Gastroesophageal sphincter (tissue), 4 donors: Measurements from ENCODE around the gene IL10RA. TPM values are rescaled to one million over a fixed set of nuclear protein-coding genes. Genes with fewer than 3 reads are reported as not detected.

Experiments used
- ATAC-seq: fragments of 150-250 bp; one replicate; pipeline ENCODE4 v1.9.1; 2016; ENCODE audit warnings: mild to moderate bottlenecking, moderate library complexity
- H3K27ac ChIP-seq, 4 donors: fragments of 200-600 bp; sonication (generic) in 3 of 4; 1 replicate in 3 of 4; 2 replicates in 1 of 4; pipeline ENCODE4 v1.5.1; 2016 to 2019
- H3K27me3 ChIP-seq: fragments of 200-600 bp; sonication (generic); one replicate; pipeline ENCODE4 v1.5.1; 2019
- H3K36me3 ChIP-seq, 2 donors: fragments of 200-600 bp; sonication (generic); one replicate each; pipeline ENCODE4 v1.5.1; 2019; ENCODE audit warnings: control low read depth in 1 of 2
- H3K4me1 ChIP-seq, 3 donors: fragments of 200-600 bp; sonication (generic); 1 replicate in 2 of 3; 2 replicates in 1 of 3; pipeline ENCODE4 v1.5.1; 2016 to 2019; ENCODE audit warnings: control low read depth in 2 of 3
- H3K4me3 ChIP-seq, 2 donors: fragments of 200-600 bp; sonication (generic); one replicate each; pipeline ENCODE4 v1.5.1; 2019; ENCODE audit warnings: mild to moderate bottlenecking in 1 of 2, moderate library complexity in 1 of 2
- H3K9me3 ChIP-seq, 3 donors: fragments of 200-600 bp; sonication (generic); one replicate each; pipeline ENCODE4 v1.5.1; 2017 to 2019; ENCODE audit warnings: control low read depth in 2 of 3
- CTCF ChIP-seq, 4 experiments: fragments of 200-600 bp in 2 of 4; fragments of 450-650 bp in 2 of 4; sonication (generic) in 1 of 4; IDR thresholded peaks; one replicate each; pipeline ENCODE4 v1.5.1; 2017 to 2019; ENCODE audit warnings: antibody characterized with exemption in 4 of 4, mild to moderate bottlenecking in 2 of 4, moderate library complexity in 2 of 4
- EP300 ChIP-seq: sonication (generic); formaldehyde crosslinking; IDR thresholded peaks from one replicate; pipeline ENCODE4 v1.6.1; 2017; ENCODE audit warnings: antibody characterized with exemption, mild to moderate bottlenecking
- POLR2A ChIP-seq, 2 donors: fragments of 450-650 bp; IDR thresholded peaks; one replicate each; pipeline ENCODE4 v1.6.1; 2017; ENCODE audit warnings: antibody characterized with exemption in 2 of 2, mild to moderate bottlenecking in 2 of 2, moderate library complexity in 1 of 2
- POLR2AphosphoS5 ChIP-seq: sonication (generic); formaldehyde crosslinking; IDR thresholded peaks from one replicate; pipeline ENCODE4 v1.6.1; 2017; ENCODE audit warnings: antibody characterized with exemption
- WGBS, 2 donors: methylation state at CpG; one replicate each; pipeline ENCODE4 v1.1.5; 2018; ENCODE audit warnings: low coverage in 1 of 2; 5-methylcytosine and 5-hydroxymethylcytosine counted together
- total RNA-seq, 4 donors: library from RNA; depleted of rRNA; stranded (reverse); fragments of >200 nt; gene quantifications; one replicate each; pipeline ENCODE4 v1.1.0, GENCODE V29; 2016

Gene IL10RA
- total RNA-seq, 4 donors from 2014 or later: 16.7 to 37.3 (median 24.3) TPM

- TF ChIP-seq EP300 (no peak), CTCF (IDR thresholded peaks at IDR 0.05) (no peak), POLR2A (IDR thresholded peaks at IDR 0.05) (no peak), POLR2AphosphoS5 (no peak)
- no peak for ATAC-seq
- Histone ChIP-seq H3K4me3 (no peak overlapping the region), H3K36me3 (no peaks in the 10 kb centered on the region), H3K9me3 (peaks cover 0 to 4% (median 0%) of the 10 kb centered on the region in 3 donors), H3K4me1 (no peaks in the 10 kb centered on the region), H3K27me3 (peaks cover 41% of the 10 kb centered on the region), H3K27ac (no peak overlapping the region)
- 97 to 100% methylated on average over 1 to 3 of the region's 3 CpGs for WGBS, 2 donors
These were observed 33.0 kb upstream of the IL10RA start for GRCh38 chr11:117953024-117953671.

GRCh38 chr11:117958949-117959348 is 27.2 kb upstream of the IL10RA start:
- TF ChIP-seq CTCF (IDR thresholded peaks at IDR 0.05): no peak
- TF ChIP-seq POLR2A (IDR thresholded peaks at IDR 0.05): no peak
- no peak for TF ChIP-seq EP300
- no peak for TF ChIP-seq POLR2AphosphoS5
- no peak overlapping the region for H3K27ac ChIP-seq
- no peak for ATAC-seq
- no peaks in the 10 kb centered on the region for H3K4me1 ChIP-seq
- no peak overlapping the region for H3K4me3 ChIP-seq
- WGBS, 2 donors: 95 to 100% methylated on average over 1 of the region's 1 CpG
- peaks cover 0 to 4% (median 0%) of the 10 kb centered on the region in 3 donors for H3K9me3 ChIP-seq
- H3K36me3 ChIP-seq: no peaks in the 10 kb centered on the region
- peaks cover 6% of the 10 kb centered on the region for H3K27me3 ChIP-seq

GRCh38 chr11:117959438-117960149 is 26.6 kb upstream of the IL10RA start:
- Histone ChIP-seq H3K27me3 (peaks cover 4% of the 10 kb centered on the region), H3K9me3 (peaks cover 0 to 4% (median 0%) of the 10 kb centered on the region in 3 donors), H3K4me1 (no peaks in the 10 kb centered on the region), H3K4me3 (no peak overlapping the region), H3K27ac (no peak overlapping the region), H3K36me3 (no peaks in the 10 kb centered on the region)
- ATAC-seq: no peak
- WGBS, 2 donors: 39 to 40% methylated on average over 1 of the region's 1 CpG
- TF ChIP-seq CTCF (IDR thresholded peaks at IDR 0.05) (no peak), POLR2A (IDR thresholded peaks at IDR 0.05) (no peak), POLR2AphosphoS5 (no peak), EP300 (no peak)

- Histone ChIP-seq H3K4me1 (no peaks in the 10 kb centered on the region), H3K27ac (no peak overlapping the region), H3K36me3 (no peaks in the 10 kb centered on the region), H3K9me3 (peaks cover 0 to 4% (median 0%) of the 10 kb centered on the region in 3 donors), H3K4me3 (no peak overlapping the region), H3K27me3 (no peaks in the 10 kb centered on the region)
- TF ChIP-seq POLR2A (IDR thresholded peaks at IDR 0.05): no peak
- no peak for TF ChIP-seq EP300
- TF ChIP-seq CTCF (IDR thresholded peaks at IDR 0.05): no peak
- TF ChIP-seq POLR2AphosphoS5: no peak
- no peak for ATAC-seq
- 67 to 78% methylated on average over 1 of the region's 1 CpG for WGBS, 2 donors
These were observed 25.8 kb upstream of the IL10RA start for GRCh38 chr11:117960406-117960805.

GRCh38 chr11:117961896-117962295 is 24.3 kb upstream of the IL10RA start:
- no peak for ATAC-seq
- H3K36me3 ChIP-seq: no peaks in the 10 kb centered on the region
- H3K27ac ChIP-seq: no peak overlapping the region

More at GRCh38 chr11:117961896-117962295, 24.3 kb upstream of the IL10RA start:
- 87 to 94% methylated on average over 3 to 9 of the region's 10 CpGs for WGBS, 2 donors
- no peaks in the 10 kb centered on the region for H3K27me3 ChIP-seq
- peaks cover 0 to 4% (median 0%) of the 10 kb centered on the region in 3 donors for H3K9me3 ChIP-seq
- no peak overlapping the region for H3K4me3 ChIP-seq
- TF ChIP-seq POLR2AphosphoS5 (no peak), EP300 (no peak), CTCF (IDR thresholded peaks at IDR 0.05) (no peak), POLR2A (IDR thresholded peaks at IDR 0.05) (no peak)
- no peaks in the 10 kb centered on the region for H3K4me1 ChIP-seq
